ENCODE measurements around the gene IPO8. TPM values are rescaled to one million over a fixed set of nuclear protein-coding genes. Genes with fewer than 3 reads are reported as not detected.

The IPO8 gene
- total and polyA plus RNA-seq, 2 of the 4 experiments (the other 2 are of a cell fraction): 11.1 to 31.5 TPM

GRCh38 chr12:30691122-30691879 is 4.4 kb downstream of the IPO8 start:
- peak overlapping the region; percentile 8 for H2BK5ac ChIP-seq (ENCODE audit: low read depth, low read length, poor library complexity, severe bottlenecking)
- ATAC-seq (ENCODE audit: low read depth) (peak; percentile 74), DNase-seq (peak; percentile 85)
- peak overlapping the region; percentile 18; the same call in 1 of the 2 replicates for H3K4me2 ChIP-seq (ENCODE audit: low read depth, low read length)
- H2AFZ ChIP-seq (replicated peaks; ENCODE audit: low read length, poor library complexity): peak overlapping the region; percentile 0
- no peak overlapping the region for H4K91ac ChIP-seq (ENCODE audit: insufficient read depth, low read depth, low read length)
- dilution Hi-C loops (cut with HindIII; ENCODE audit: low sequenced_read_pairs, unreplicated experiment) (no loop called here), intact Hi-C loops (cut with micrococcal nuclease) (no loop called here), in situ Hi-C loops (cut with MboI; ENCODE audit: low sequenced_read_pairs) (no loop called here)
- peaks cover 8% of the 10 kb centered on the region for H3K9me1 ChIP-seq (ENCODE audit: insufficient read depth, low read length)
- peaks cover 8% of the 10 kb centered on the region; the same call in 1 of the 2 replicates for H4K20me1 ChIP-seq (ENCODE audit: insufficient read depth, low read length)
- H3K18ac ChIP-seq (ENCODE audit: low read depth, low read length): no peak overlapping the region
- H4K5ac ChIP-seq (ENCODE audit: low read depth, low read length): no peak overlapping the region
- H3K27ac ChIP-seq (ENCODE audit: insufficient read depth, low read length): no peak overlapping the region
- no peak overlapping the region for H2BK15ac ChIP-seq (ENCODE audit: low read depth, low read length)
- H3K23ac ChIP-seq (ENCODE audit: low read depth, low read length): no peak overlapping the region
- no peaks in the 10 kb centered on the region for H3K9me3 ChIP-seq (ENCODE audit: control insufficient read depth, insufficient read depth, low read length)
- 100% methylated on average over 2 of the region's 4 CpGs; no CpG with 5 or more reads in 1 of the 2 experiments for WGBS, 2 experiments (ENCODE audit: extremely low coverage in 2 of 2, insufficient read length in 1 of 2)
- H3K27me3 ChIP-seq (ENCODE audit: control insufficient read depth, insufficient read depth, low read length): no peaks in the 10 kb centered on the region
- no peak overlapping the region for H4K8ac ChIP-seq (ENCODE audit: low read depth in 2 of 2, low read length in 2 of 2)
- no peak overlapping the region for H2BK120ac ChIP-seq (ENCODE audit: low read depth, low read length)
- H3K9ac ChIP-seq (ENCODE audit: low read depth, low read length): no peak overlapping the region
- peaks cover 18 to 56% of the 10 kb centered on the region in 2 experiments for H3K79me1 ChIP-seq (ENCODE audit: low read depth in 1 of 2, low read length in 2 of 2)
- no peaks in the 10 kb centered on the region for H3K36me3 ChIP-seq (ENCODE audit: control insufficient read depth, insufficient read depth, low read length)
- H3K14ac ChIP-seq (replicated peaks; ENCODE audit: low read depth, low read length): no peak overlapping the region
- H3K4me1 ChIP-seq (ENCODE audit: control insufficient read depth, insufficient read depth, low read length): peaks cover 8% of the 10 kb centered on the region
- no peak overlapping the region for H3K56ac ChIP-seq (ENCODE audit: extremely low read depth, insufficient read depth, low read length)
- H2AK9ac ChIP-seq (replicated peaks; ENCODE audit: low read depth, low read length, poor library complexity): no peak overlapping the region
- H3K4ac ChIP-seq (ENCODE audit: low read depth, low read length): peak overlapping the region; percentile 40
- H3K4me3 ChIP-seq (ENCODE audit: insufficient read depth, low read depth, low read length): no peak overlapping the region
- BruUV-seq (replicated peaks): no TSS peak
- H2BK20ac ChIP-seq (ENCODE audit: low read depth, low read length): peak overlapping the region; percentile 24; the same call in 1 of the 2 replicates
- POLR2A ChIA-PET (ENCODE audit: unreplicated experiment): no interaction called here
- CTCF ChIA-PET: interaction anchor here (0.5 to 1.2 kb wide), 3 partner anchors 9 to 939 kb away, joined by 3 read pairs; no protein-coding TSS in a partner anchor
- TF ChIP-seq CTCF (conservative IDR thresholded peaks at IDR 0.05; ENCODE audit: low read depth, low read length): 0 out of 2 replicates have a peak, but pooled peaks have one; percentile 4
- TF ChIP-seq BHLHE40 (IDR thresholded peaks at IDR 0.05; ENCODE audit: low read depth, low read length): peak; percentile 75; the same call in 1 of the 2 replicates
- 0 out of 2 replicates have a peak, but pooled peaks have one; percentile 21 for TF ChIP-seq CEBPB (IDR thresholded peaks at IDR 0.05; ENCODE audit: low read depth, low read length)
- no peak for TF ChIP-seq RFX5 (IDR thresholded peaks at IDR 0.05; ENCODE audit: low read depth, low read length)
- no peak for TF ChIP-seq MAZ (IDR thresholded peaks at IDR 0.05; ENCODE audit: borderline replicate concordance, low read depth, low read length)
- TF ChIP-seq RAD21 (IDR thresholded peaks at IDR 0.05; ENCODE audit: low read length): no peak
- peak; percentile 64; the same call in 1 of the 2 replicates for TF ChIP-seq FOS (IDR thresholded peaks at IDR 0.05; ENCODE audit: low read depth, low read length)
- TF ChIP-seq RCOR1 (IDR thresholded peaks at IDR 0.05; ENCODE audit: insufficient replicate concordance, low read length): no peak
- no peak overlapping the region for H2AK5ac ChIP-seq (ENCODE audit: low read depth, low read length)

Measured in IMR-90 (cell line).